Activated T-helper 17 cell treated with anti-CD3 and anti-CD28 coated beads, Interleukin-2, amount 50 U/mL, for 72 hours (primary cell): Measurements from ENCODE around the gene CPSF7. TPM values are rescaled to one million over a fixed set of nuclear protein-coding genes. Genes with fewer than 3 reads are reported as not detected.
"Not testable (repeated sequence)": the region's sequence is repeated elsewhere in the genome, so short reads cannot be mapped to it uniquely, and the experiment has no call there.

Experiments used
- ATAC-seq: fragments of 150-1000 bp; cut with Tn5 transposase; replicated peaks from 2 replicates; pipeline ENCODE4 v1.10.0; 2021; ENCODE audit warnings: mild to moderate bottlenecking, moderate library complexity
- H3K27ac Mint-ChIP-seq: one replicate; pipeline ENCODE4 v1.8.0; 2022; ENCODE audit warnings: mixed read lengths
- H3K27me3 Mint-ChIP-seq: one replicate; pipeline ENCODE4 v1.8.0; 2022; ENCODE audit warnings: mixed read lengths
- H3K36me3 Mint-ChIP-seq: one replicate; pipeline ENCODE4 v1.8.0; 2022; ENCODE audit warnings: low read depth, mild to moderate bottlenecking, mixed read lengths
- H3K4me1 Mint-ChIP-seq: one replicate; pipeline ENCODE4 v1.8.0; 2022; ENCODE audit warnings: mixed read lengths
- H3K4me3 Mint-ChIP-seq: one replicate; pipeline ENCODE4 v1.8.0; 2022; ENCODE audit warnings: mild to moderate bottlenecking, mixed read lengths
- H3K9me3 Mint-ChIP-seq: one replicate; pipeline ENCODE4 v1.8.0; 2022; ENCODE audit warnings: mixed read lengths
- total RNA-seq, 2 donors: library from RNA; stranded (reverse); gene quantifications; one replicate each; pipeline ENCODE4 v1.2.3, GENCODE V29; 2022

CPSF7 gene, protein sequence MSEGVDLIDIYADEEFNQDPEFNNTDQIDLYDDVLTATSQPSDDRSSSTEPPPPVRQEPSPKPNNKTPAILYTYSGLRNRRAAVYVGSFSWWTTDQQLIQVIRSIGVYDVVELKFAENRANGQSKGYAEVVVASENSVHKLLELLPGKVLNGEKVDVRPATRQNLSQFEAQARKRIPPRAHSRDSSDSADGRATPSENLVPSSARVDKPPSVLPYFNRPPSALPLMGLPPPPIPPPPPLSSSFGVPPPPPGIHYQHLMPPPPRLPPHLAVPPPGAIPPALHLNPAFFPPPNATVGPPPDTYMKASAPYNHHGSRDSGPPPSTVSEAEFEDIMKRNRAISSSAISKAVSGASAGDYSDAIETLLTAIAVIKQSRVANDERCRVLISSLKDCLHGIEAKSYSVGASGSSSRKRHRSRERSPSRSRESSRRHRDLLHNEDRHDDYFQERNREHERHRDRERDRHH
- 100 to 1,000 TPM in 1 of 2 donors, 10 to 100 TPM in 1; 98.1 to 114 TPM for total RNA-seq

- no peaks in the 10 kb centered on the region for H3K9me3 Mint-ChIP-seq
- ATAC-seq = peak; percentile 97
- H3K4me1 Mint-ChIP-seq = peaks cover 17% of the 10 kb centered on the region
- peaks cover 84% of the 10 kb centered on the region for H3K36me3 Mint-ChIP-seq
- H3K27ac Mint-ChIP-seq = peak within 1 kb of the TSS; percentile 99
- H3K4me3 Mint-ChIP-seq = peak within 1 kb of the TSS; percentile 100
- H3K27me3 Mint-ChIP-seq = no peaks in the 10 kb centered on the region
Measured at GRCh38 chr11:61429691-61430582, at the start of gene CPSF7, which contains the start of gene SDHAF2. Gene CPSF7, minus strand, starts transcription at chr11:61429975. Its CDS starts 740 bp downstream, at chr11:61429235. Gene SDHAF2, plus strand, starts transcription at chr11:61430124. Its CDS starts 23 bp downstream, at chr11:61430147.

- Mint-ChIP-seq H3K27me3 (peaks cover 4% of the 10 kb centered on the region), H3K27ac (no peak overlapping the region), H3K4me3 (no peak overlapping the region), H3K36me3 (peaks cover 11% of the 10 kb centered on the region), H3K9me3 (no peaks in the 10 kb centered on the region), H3K4me1 (peaks cover 13% of the 10 kb centered on the region)
- peak; percentile 19 for ATAC-seq
Measured at GRCh38 chr11:61477727-61478148, 48.0 kb upstream of the CPSF7 start.

GRCh38 chr11:61477126-61477525 is 47.4 kb upstream of the CPSF7 start:
- ATAC-seq = no peak
- peaks cover 13% of the 10 kb centered on the region for H3K36me3 Mint-ChIP-seq
- H3K4me1 Mint-ChIP-seq = peaks cover 13% of the 10 kb centered on the region
- H3K4me3 Mint-ChIP-seq = no peak overlapping the region
- H3K9me3 Mint-ChIP-seq = no peaks in the 10 kb centered on the region
- no peak overlapping the region for H3K27ac Mint-ChIP-seq
- H3K27me3 Mint-ChIP-seq = peaks cover 4% of the 10 kb centered on the region

DNA sequence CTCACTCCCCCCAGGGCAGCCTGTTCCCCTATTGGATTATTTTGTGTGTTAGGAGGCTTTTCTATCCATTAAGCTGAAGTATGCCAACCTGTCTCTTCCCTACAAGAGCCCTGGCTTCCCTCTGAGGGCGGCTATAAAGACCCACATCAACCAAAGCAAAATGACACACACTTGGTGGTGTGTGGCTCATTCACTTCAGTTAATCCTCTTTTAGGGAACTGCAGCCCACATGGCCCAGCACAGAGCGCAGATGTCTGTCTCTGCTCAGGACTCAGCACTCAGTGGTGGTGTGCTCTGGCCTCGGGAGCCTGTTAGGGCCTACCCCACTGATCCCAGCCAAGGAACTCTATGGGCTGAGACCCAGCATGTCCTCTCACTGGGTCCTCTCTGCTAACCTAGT is 46.6 kb upstream of the CPSF7 start:
- ATAC-seq = no peak
- Mint-ChIP-seq H3K27me3 (peaks cover 2% of the 10 kb centered on the region), H3K4me1 (peaks cover 11% of the 10 kb centered on the region), H3K27ac (no peak overlapping the region), H3K9me3 (no peaks in the 10 kb centered on the region), H3K36me3 (peaks cover 13% of the 10 kb centered on the region), H3K4me3 (no peak overlapping the region)

DNA sequence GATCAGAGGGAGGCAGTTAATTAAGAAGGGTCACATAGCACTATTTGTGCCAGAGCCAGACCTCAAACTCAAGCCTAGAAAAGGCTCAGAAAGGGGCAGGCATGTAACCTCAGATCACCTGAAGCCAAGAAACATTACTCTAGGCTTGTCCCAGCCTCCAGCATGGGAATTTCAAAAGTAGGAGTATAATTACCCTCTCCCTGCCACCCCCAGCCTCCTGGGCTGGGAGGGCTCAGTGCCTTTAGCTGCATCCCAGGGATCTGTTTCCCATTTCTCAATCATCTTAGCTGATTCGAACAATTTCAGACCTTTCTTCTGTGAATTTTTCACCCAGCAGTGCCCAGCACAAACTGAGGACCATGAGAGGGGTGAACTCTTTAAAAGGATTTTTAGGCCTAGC is 45.7 kb upstream of the CPSF7 start:
- Mint-ChIP-seq H3K36me3 (peaks cover 22% of the 10 kb centered on the region), H3K4me3 (no peak overlapping the region), H3K27me3 (no peaks in the 10 kb centered on the region), H3K27ac (no peak overlapping the region), H3K9me3 (no peaks in the 10 kb centered on the region), H3K4me1 (peaks cover 8% of the 10 kb centered on the region)
- no peak for ATAC-seq

GRCh38 chr11:61474013-61474643 is 44.4 kb upstream of the CPSF7 start:
- H3K27ac Mint-ChIP-seq = peak overlapping the region; percentile 74
- H3K9me3 Mint-ChIP-seq = no peaks in the 10 kb centered on the region
- ATAC-seq = no peak
- H3K4me3 Mint-ChIP-seq = peak overlapping the region; percentile 6
- peaks cover 8% of the 10 kb centered on the region for H3K4me1 Mint-ChIP-seq
- H3K27me3 Mint-ChIP-seq = no peaks in the 10 kb centered on the region
- H3K36me3 Mint-ChIP-seq = peaks cover 30% of the 10 kb centered on the region

DNA sequence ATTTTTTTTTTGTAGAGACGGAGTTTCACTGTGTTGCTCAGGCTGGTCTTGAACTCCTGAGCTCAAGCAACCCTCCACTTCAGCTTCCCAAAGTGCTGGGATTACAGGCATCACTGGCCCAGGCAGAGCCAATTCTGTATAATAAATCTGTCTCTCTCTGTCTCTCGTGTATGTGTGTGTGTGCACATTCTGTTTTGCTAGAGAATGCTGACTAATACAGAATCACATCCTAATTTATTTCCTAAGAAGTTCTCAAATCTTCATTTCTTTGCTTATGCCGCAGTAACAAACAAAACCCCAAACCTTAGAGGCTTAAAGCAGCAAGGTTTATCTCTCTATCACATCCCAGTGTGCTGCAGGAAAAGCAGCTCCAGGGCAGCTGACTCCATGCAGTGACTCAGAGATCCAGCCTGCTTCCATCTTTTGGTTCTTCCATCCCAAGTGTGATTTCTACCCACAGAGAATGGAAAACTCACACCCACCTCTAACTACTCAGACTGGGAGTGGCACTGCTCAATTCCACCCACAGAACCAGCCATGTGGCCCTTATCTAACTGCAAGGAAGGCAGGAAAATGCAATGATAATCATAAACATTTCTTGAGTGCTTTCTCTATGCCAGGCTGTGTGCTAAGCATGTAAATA is 43.7 kb upstream of the CPSF7 start:
- Mint-ChIP-seq H3K4me3 (peak overlapping the region; percentile 6), H3K27ac (peak overlapping the region; percentile 74), H3K36me3 (peaks cover 37% of the 10 kb centered on the region), H3K9me3 (no peaks in the 10 kb centered on the region), H3K27me3 (no peaks in the 10 kb centered on the region), H3K4me1 (peaks cover 8% of the 10 kb centered on the region)
- ATAC-seq = peak; percentile 60

DNA sequence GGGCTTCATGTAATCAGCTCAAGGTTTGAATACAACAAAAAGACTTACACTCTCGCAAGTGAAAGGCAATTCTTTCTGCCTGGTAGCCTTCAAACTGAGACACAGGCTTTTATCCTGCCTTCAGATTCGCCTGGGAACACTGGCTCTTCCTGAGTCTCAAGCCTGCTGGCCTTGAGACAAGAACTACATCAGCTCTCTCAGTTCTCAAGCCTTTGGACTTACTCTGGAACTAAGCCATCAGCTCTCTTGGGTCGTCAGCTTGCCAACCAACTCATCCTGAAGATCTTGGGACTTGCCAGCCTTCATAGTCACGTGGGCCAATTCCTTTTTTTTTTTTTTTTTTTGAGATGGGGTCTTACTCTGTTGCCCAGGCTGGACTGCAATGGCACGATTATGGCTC is 43.1 kb upstream of the CPSF7 start:
- peaks cover 8% of the 10 kb centered on the region for H3K4me1 Mint-ChIP-seq
- no peaks in the 10 kb centered on the region for H3K27me3 Mint-ChIP-seq
- H3K4me3 Mint-ChIP-seq = no peak overlapping the region
- no peaks in the 10 kb centered on the region for H3K9me3 Mint-ChIP-seq
- H3K36me3 Mint-ChIP-seq = peaks cover 43% of the 10 kb centered on the region
- H3K27ac Mint-ChIP-seq = peak overlapping the region; percentile 33
- no peak for ATAC-seq

DNA sequence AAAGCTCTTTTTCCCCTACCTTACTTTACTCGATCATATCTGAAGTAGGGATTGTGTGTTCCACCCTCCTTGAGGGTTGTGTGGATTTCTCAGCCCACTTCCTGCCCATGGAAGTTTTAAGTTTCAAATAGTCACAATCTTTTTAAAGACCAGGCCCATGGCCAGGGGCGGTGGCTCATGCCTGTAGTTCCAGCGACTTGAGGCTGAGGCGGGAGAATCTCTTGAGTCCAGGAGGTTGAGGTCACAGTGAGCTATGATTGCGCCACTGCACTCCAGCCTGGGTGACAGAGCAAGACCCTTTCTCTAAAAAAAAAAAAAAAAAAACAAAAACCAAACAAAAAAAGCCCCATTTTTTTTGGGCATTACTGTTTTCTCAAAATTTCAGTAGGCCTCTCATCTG is 42.5 kb upstream of the CPSF7 start:
- H3K36me3 Mint-ChIP-seq = peaks cover 49% of the 10 kb centered on the region
- peaks cover 8% of the 10 kb centered on the region for H3K4me1 Mint-ChIP-seq
- H3K27me3 Mint-ChIP-seq = no peaks in the 10 kb centered on the region
- H3K4me3 Mint-ChIP-seq = no peak overlapping the region
- H3K9me3 Mint-ChIP-seq = no peaks in the 10 kb centered on the region
- no peak for ATAC-seq
- H3K27ac Mint-ChIP-seq = no peak overlapping the region

GRCh38 chr11:61468002-61468401 is 38.2 kb upstream of the CPSF7 start:
- Mint-ChIP-seq H3K36me3 (peaks cover 54% of the 10 kb centered on the region), H3K4me1 (no peaks in the 10 kb centered on the region), H3K27me3 (no peaks in the 10 kb centered on the region), H3K27ac (peak overlapping the region; percentile 82), H3K9me3 (no peaks in the 10 kb centered on the region), H3K4me3 (peak overlapping the region; percentile 49)
- ATAC-seq = no peak

- not testable (repeated sequence) for H3K27me3 Mint-ChIP-seq, H3K4me1 Mint-ChIP-seq, H3K9me3 Mint-ChIP-seq
- Mint-ChIP-seq H3K36me3 (peaks cover 51% of the 10 kb centered on the region), H3K27ac (peak overlapping the region; percentile 82), H3K4me3 (peak overlapping the region; percentile 49)
- peak; percentile 74 for ATAC-seq
Measured at GRCh38 chr11:61467602-61468001, 37.8 kb upstream of the CPSF7 start.

DNA sequence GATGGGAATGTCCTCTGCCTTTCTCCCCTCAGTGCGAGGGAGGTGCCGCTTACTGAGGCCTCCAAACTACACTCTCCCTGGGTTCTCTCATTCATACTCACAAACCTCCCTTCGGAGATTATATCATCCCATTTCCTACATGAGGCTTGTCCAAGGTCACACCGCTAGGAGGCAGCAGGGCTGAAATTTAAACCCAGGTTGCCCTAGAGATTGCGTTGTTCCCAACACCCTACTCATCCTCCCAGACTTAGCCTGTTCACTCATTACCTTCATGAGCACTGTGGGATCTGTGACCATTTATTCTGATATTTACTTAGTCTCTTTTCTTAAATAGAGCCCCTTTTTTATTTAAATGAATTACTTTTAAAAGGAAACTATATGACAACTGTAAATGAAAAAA is 31.2 kb upstream of the CPSF7 start:
- Mint-ChIP-seq H3K4me1 (peaks cover 16% of the 10 kb centered on the region), H3K27me3 (no peaks in the 10 kb centered on the region), H3K27ac (no peak overlapping the region), H3K36me3 (peaks cover 24% of the 10 kb centered on the region), H3K9me3 (no peaks in the 10 kb centered on the region), H3K4me3 (no peak overlapping the region)
- no peak for ATAC-seq

DNA sequence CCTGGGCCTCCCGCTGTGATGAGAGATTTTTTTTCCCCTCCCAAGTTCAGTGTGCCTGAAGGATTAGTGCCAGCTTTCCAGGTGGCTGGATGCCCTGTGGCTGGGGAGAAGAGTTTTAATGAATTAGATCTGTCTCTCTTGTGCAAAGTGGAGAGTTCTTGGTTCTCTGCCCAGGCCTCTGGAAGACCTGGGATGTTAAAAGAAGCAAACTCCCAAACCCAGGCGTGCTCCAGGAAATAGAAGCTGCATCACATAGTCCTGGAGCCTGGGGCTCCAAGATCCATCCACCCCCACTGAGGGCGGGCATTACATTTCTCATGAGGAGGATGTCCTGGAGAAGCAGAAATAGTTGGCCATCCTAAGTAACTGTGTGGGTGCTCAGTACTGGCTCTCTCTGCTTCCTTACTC is 30.7 kb upstream of the CPSF7 start:
- Mint-ChIP-seq H3K27ac (no peak overlapping the region), H3K9me3 (no peaks in the 10 kb centered on the region)

GRCh38 chr11:61454520-61454919 is 24.7 kb upstream of the CPSF7 start:
- no peak overlapping the region for H3K4me3 Mint-ChIP-seq
- H3K4me1 Mint-ChIP-seq = peaks cover 11% of the 10 kb centered on the region
- H3K9me3 Mint-ChIP-seq = no peaks in the 10 kb centered on the region
- peaks cover 55% of the 10 kb centered on the region for H3K36me3 Mint-ChIP-seq
- no peaks in the 10 kb centered on the region for H3K27me3 Mint-ChIP-seq
- ATAC-seq = no peak
- peak overlapping the region; percentile 61 for H3K27ac Mint-ChIP-seq

More for the DNA sequence above, 30.7 kb upstream of the CPSF7 start:
- H3K27me3 Mint-ChIP-seq = no peaks in the 10 kb centered on the region
- H3K4me1 Mint-ChIP-seq = peaks cover 16% of the 10 kb centered on the region
- ATAC-seq = no peak
- H3K4me3 Mint-ChIP-seq = no peak overlapping the region
- peaks cover 28% of the 10 kb centered on the region for H3K36me3 Mint-ChIP-seq
